Neuronal stem cell (in vitro differentiated cells): ENCODE measurements around the gene CNNM2.

ENCODE experiments used
- DNase-seq: peaks from one replicate; pipeline ENCODE4 v3.0.0-alpha.2; 2013; ENCODE audit warnings: low spot score
- H2AFZ ChIP-seq: one replicate; pipeline ENCODE4 v1.6.1; 2013; ENCODE audit warnings: mild to moderate bottlenecking, low read length, inconsistent platforms
- H2AK5ac ChIP-seq: 2 replicates; pipeline ENCODE4 v1.6.1; 2013; ENCODE audit warnings: low read depth, mild to moderate bottlenecking, inconsistent platforms, low read length, moderate library complexity, mixed read lengths
- H2BK120ac ChIP-seq: 2 replicates; pipeline ENCODE4 v1.6.1; 2013; ENCODE audit warnings: low read depth, mild to moderate bottlenecking, inconsistent platforms, low read length, moderate library complexity, mixed read lengths
- H2BK12ac ChIP-seq: one replicate; pipeline ENCODE4 v1.6.1; 2013; ENCODE audit warnings: low read length, inconsistent platforms
- H2BK15ac ChIP-seq: 2 replicates; pipeline ENCODE4 v1.6.1; 2013; ENCODE audit warnings: mild to moderate bottlenecking, low read length, inconsistent platforms, mixed read lengths
- H2BK5ac ChIP-seq: one replicate; pipeline ENCODE4 v1.6.1; 2013; ENCODE audit warnings: inconsistent platforms, mild to moderate bottlenecking, low read length, moderate library complexity
- H3K14ac ChIP-seq: one replicate; pipeline ENCODE4 v1.6.1; 2013; ENCODE audit warnings: low read length, inconsistent platforms
- H3K18ac ChIP-seq: 2 replicates; pipeline ENCODE4 v1.6.1; 2013; ENCODE audit warnings: low read length, inconsistent platforms
- H3K23ac ChIP-seq: 2 replicates; pipeline ENCODE4 v1.6.1; 2013; ENCODE audit warnings: low read depth, mild to moderate bottlenecking, mixed read lengths, low read length, inconsistent platforms; ENCODE audit not compliant: poor library complexity
- H3K27ac ChIP-seq: replicated peaks from 3 replicates; pipeline ENCODE4 v1.5.1; 2013; ENCODE audit warnings: low read length, inconsistent platforms
- H3K27me3 ChIP-seq, 3 experiments: 2 replicates each; pipeline ENCODE4 v1.6.1; 2013; ENCODE audit warnings: low read length in 3 of 3, mild to moderate bottlenecking in 2 of 3, inconsistent platforms in 1 of 3, low read depth in 1 of 3, mixed read lengths in 1 of 3, moderate library complexity in 1 of 3; ENCODE audit not compliant: control insufficient read depth in 3 of 3, insufficient read depth in 3 of 3
- H3K36me3 ChIP-seq, 2 donors: replicated peaks in 1 of 2; 2 replicates each; pipeline ENCODE4 v1.6.1; 2013; ENCODE audit warnings: low read length in 2 of 2; ENCODE audit not compliant: control insufficient read depth in 2 of 2, insufficient read depth in 2 of 2
- H3K4ac ChIP-seq: 2 replicates; pipeline ENCODE4 v1.6.1; 2013; ENCODE audit warnings: inconsistent platforms, mild to moderate bottlenecking, low read length, moderate library complexity
- H3K4me1 ChIP-seq, 2 donors: 1 replicate in 1 of 2; 2 replicates in 1 of 2; pipeline ENCODE4 v1.6.1; 2013; ENCODE audit warnings: low read length in 2 of 2, low read depth in 1 of 2; ENCODE audit not compliant: control insufficient read depth in 2 of 2, insufficient read depth in 1 of 2
- H3K4me2 ChIP-seq: one replicate; pipeline ENCODE4 v1.6.1; 2013; ENCODE audit warnings: mild to moderate bottlenecking, low read length, inconsistent platforms; ENCODE audit not compliant: insufficient read depth, poor library complexity, severe bottlenecking
- H3K4me3 ChIP-seq, 2 donors: 2 replicates each; pipeline ENCODE4 v1.5.1; 2013; ENCODE audit warnings: low read length in 2 of 2, mild to moderate bottlenecking in 2 of 2, inconsistent platforms in 1 of 2, moderate library complexity in 1 of 2
- H3K79me1 ChIP-seq: one replicate; pipeline ENCODE4 v1.6.1; 2013; ENCODE audit warnings: low read depth, mild to moderate bottlenecking, inconsistent platforms, low read length, moderate library complexity
- H3K9ac ChIP-seq: one replicate; pipeline ENCODE4 v1.6.1; 2013; ENCODE audit warnings: mild to moderate bottlenecking, low read depth, low read length, inconsistent platforms; ENCODE audit not compliant: poor library complexity
- H3K9me3 ChIP-seq, 2 donors: replicated peaks in 1 of 2; 2 replicates each; pipeline versions ENCODE3 to v1.6.1; 2013; ENCODE audit warnings: low read length in 2 of 2, mild to moderate bottlenecking in 2 of 2, inconsistent platforms in 1 of 2, low read depth in 1 of 2, mixed read lengths in 1 of 2, moderate library complexity in 1 of 2; ENCODE audit not compliant: control insufficient read depth in 2 of 2, insufficient read depth in 1 of 2
- H4K8ac ChIP-seq: one replicate; pipeline ENCODE4 v1.6.1; 2013; ENCODE audit warnings: low read depth, mild to moderate bottlenecking, inconsistent platforms, low read length, moderate library complexity
- H4K91ac ChIP-seq: one replicate; pipeline ENCODE4 v1.6.1; 2013; ENCODE audit warnings: low read length, low read depth, mild to moderate bottlenecking, inconsistent platforms; ENCODE audit not compliant: poor library complexity
- WGBS, 2 donors: extraction: QIAGEN DNeasy Blood & Tissue Kit; methylation state at CpG; one replicate each; pipeline ENCODE4 v1.1.7; 2013; ENCODE audit warnings: missing lambda C conversion rate in 2 of 2, mixed read lengths in 1 of 2; ENCODE audit not compliant: insufficient read length in 2 of 2, insufficient replicate concordance in 1 of 2; ENCODE audit errors: extremely low coverage in 2 of 2; 5-methylcytosine and 5-hydroxymethylcytosine counted together

The CNNM2 gene

GRCh38 chr10:103058034-103058433 is 139.9 kb downstream of the CNNM2 start:
- Histone ChIP-seq H3K27ac (no peak overlapping the region), H3K18ac (no peak overlapping the region), H3K14ac (no peak overlapping the region), H3K9me3 (no peaks in the 10 kb centered on the region), H3K4ac (no peak overlapping the region), H4K8ac (no peak overlapping the region), H3K4me1 (peaks cover 2 to 6% of the 10 kb centered on the region in 2 donors), H4K91ac (no peak overlapping the region), H3K4me3 (no peak overlapping the region), H2BK5ac (no peak overlapping the region), H2BK12ac (no peak overlapping the region), H3K36me3 (peaks cover 3 to 4% of the 10 kb centered on the region in 2 donors), H3K27me3 (no peaks in the 10 kb centered on the region), H3K9ac (no peak overlapping the region), H2AFZ (no peak overlapping the region), H3K4me2 (no peak overlapping the region), H2AK5ac (no peak overlapping the region), H3K23ac (no peak overlapping the region), H3K79me1 (no peaks in the 10 kb centered on the region), H2BK15ac (no peak overlapping the region), H2BK120ac (no peak overlapping the region)
- no CpG with 5 or more reads among the region's 3 CpGs for WGBS, 2 donors
- no peak for DNase-seq

GRCh38 chr10:103060575-103060974 is 142.5 kb downstream of the CNNM2 start:
- Histone ChIP-seq H3K4me2 (no peak overlapping the region), H3K4me1 (no peaks in the 10 kb centered on the region), H3K27ac (no peak overlapping the region), H3K23ac (no peak overlapping the region), H3K9ac (no peak overlapping the region), H3K4ac (no peak overlapping the region), H2AK5ac (no peak overlapping the region), H4K91ac (no peak overlapping the region), H2BK120ac (no peak overlapping the region), H2AFZ (no peak overlapping the region), H3K36me3 (peaks cover 2 to 3% of the 10 kb centered on the region in 2 donors), H2BK5ac (no peak overlapping the region), H3K27me3 (no peaks in the 10 kb centered on the region), H3K4me3 (no peak overlapping the region), H3K18ac (no peak overlapping the region), H2BK15ac (no peak overlapping the region), H4K8ac (no peak overlapping the region), H3K14ac (no peak overlapping the region), H3K9me3 (no peaks in the 10 kb centered on the region), H3K79me1 (no peaks in the 10 kb centered on the region), H2BK12ac (no peak overlapping the region)
- no peak for DNase-seq
- no CpG with 5 or more reads among the region's 2 CpGs for WGBS, 2 donors

- Histone ChIP-seq H3K4me2 (no peak overlapping the region), H4K91ac (no peak overlapping the region), H3K27me3 (no peaks in the 10 kb centered on the region), H3K79me1 (no peaks in the 10 kb centered on the region), H2BK120ac (no peak overlapping the region), H4K8ac (no peak overlapping the region), H2BK15ac (no peak overlapping the region), H3K36me3 (no peaks in the 10 kb centered on the region), H3K4ac (no peak overlapping the region), H2AK5ac (no peak overlapping the region), H3K4me1 (no peaks in the 10 kb centered on the region), H3K14ac (no peak overlapping the region), H3K23ac (peak overlapping the region; percentile 9), H3K18ac (no peak overlapping the region), H2BK12ac (no peak overlapping the region), H3K9me3 (no peaks in the 10 kb centered on the region), H3K27ac (no peak overlapping the region), H3K9ac (no peak overlapping the region), H3K4me3 (no peak overlapping the region), H2BK5ac (no peak overlapping the region), H2AFZ (no peak overlapping the region)
- no peak for DNase-seq
- no CpG with 5 or more reads among the region's 15 CpGs for WGBS, 2 donors
Observed at GRCh38 chr10:103062854-103063590, 144.9 kb downstream of the CNNM2 start.

GRCh38 chr10:103064956-103065355 is 146.9 kb downstream of the CNNM2 start:
- WGBS, 2 donors = no CpG with 5 or more reads among the region's 4 CpGs
- Histone ChIP-seq H3K4ac (no peak overlapping the region), H3K79me1 (no peaks in the 10 kb centered on the region)

More at GRCh38 chr10:103064956-103065355, 146.9 kb downstream of the CNNM2 start:
- Histone ChIP-seq H3K4me2 (no peak overlapping the region), H3K18ac (no peak overlapping the region), H3K4me1 (no peaks in the 10 kb centered on the region), H3K14ac (no peak overlapping the region), H3K9ac (no peak overlapping the region), H2BK120ac (no peak overlapping the region), H2BK12ac (no peak overlapping the region), H3K23ac (no peak overlapping the region), H2BK15ac (no peak overlapping the region), H2AK5ac (no peak overlapping the region), H3K27ac (no peak overlapping the region), H3K9me3 (no peaks in the 10 kb centered on the region), H4K8ac (no peak overlapping the region), H3K27me3 (no peaks in the 10 kb centered on the region), H2BK5ac (no peak overlapping the region), H3K36me3 (peaks cover 0 to 5% of the 10 kb centered on the region in 2 donors), H3K4me3 (no peak overlapping the region), H2AFZ (no peak overlapping the region), H4K91ac (no peak overlapping the region)
- DNase-seq = no peak
